Nephron progenitor cell (in vitro differentiated cells): ENCODE results near the gene TRABD2A.
"Not testable (repeated sequence)": the region's sequence is repeated elsewhere in the genome, so short reads cannot be mapped to it uniquely, and the experiment has no call there.

Experiments
- DNase-seq: peaks from one replicate; pipeline ENCODE4 v3.0.0; 2021
- H3K27ac Mint-ChIP-seq: 2 replicates; pipeline ENCODE4 v1.8.0; 2021; ENCODE audit warnings: mild to moderate bottlenecking, moderate library complexity, mixed read lengths
- H3K27me3 Mint-ChIP-seq: 2 replicates; pipeline ENCODE4 v1.8.0; 2021; ENCODE audit warnings: mild to moderate bottlenecking, low read depth, mixed read lengths; ENCODE audit not compliant: poor library complexity
- H3K36me3 Mint-ChIP-seq: 2 replicates; pipeline ENCODE4 v1.8.0; 2021; ENCODE audit warnings: low read depth, mixed read lengths
- H3K4me1 Mint-ChIP-seq: 2 replicates; pipeline ENCODE4 v1.8.0; 2021; ENCODE audit warnings: mixed read lengths
- H3K4me3 Mint-ChIP-seq: 2 replicates; pipeline ENCODE4 v1.8.0; 2021; ENCODE audit warnings: mild to moderate bottlenecking, moderate library complexity, mixed read lengths
- H3K9me3 Mint-ChIP-seq: 2 replicates; pipeline ENCODE4 v1.8.0; 2021; ENCODE audit warnings: mild to moderate bottlenecking, moderate library complexity, mixed read lengths
- TF ChIP-seq, protein P1 (sequence below): fragments of 200-600 bp; sonication (generic); IDR thresholded peaks from 2 replicates; pipeline ENCODE4 v1.5.0; 2021; ENCODE audit warnings: antibody characterized with exemption

Gene TRABD2A

DNA sequence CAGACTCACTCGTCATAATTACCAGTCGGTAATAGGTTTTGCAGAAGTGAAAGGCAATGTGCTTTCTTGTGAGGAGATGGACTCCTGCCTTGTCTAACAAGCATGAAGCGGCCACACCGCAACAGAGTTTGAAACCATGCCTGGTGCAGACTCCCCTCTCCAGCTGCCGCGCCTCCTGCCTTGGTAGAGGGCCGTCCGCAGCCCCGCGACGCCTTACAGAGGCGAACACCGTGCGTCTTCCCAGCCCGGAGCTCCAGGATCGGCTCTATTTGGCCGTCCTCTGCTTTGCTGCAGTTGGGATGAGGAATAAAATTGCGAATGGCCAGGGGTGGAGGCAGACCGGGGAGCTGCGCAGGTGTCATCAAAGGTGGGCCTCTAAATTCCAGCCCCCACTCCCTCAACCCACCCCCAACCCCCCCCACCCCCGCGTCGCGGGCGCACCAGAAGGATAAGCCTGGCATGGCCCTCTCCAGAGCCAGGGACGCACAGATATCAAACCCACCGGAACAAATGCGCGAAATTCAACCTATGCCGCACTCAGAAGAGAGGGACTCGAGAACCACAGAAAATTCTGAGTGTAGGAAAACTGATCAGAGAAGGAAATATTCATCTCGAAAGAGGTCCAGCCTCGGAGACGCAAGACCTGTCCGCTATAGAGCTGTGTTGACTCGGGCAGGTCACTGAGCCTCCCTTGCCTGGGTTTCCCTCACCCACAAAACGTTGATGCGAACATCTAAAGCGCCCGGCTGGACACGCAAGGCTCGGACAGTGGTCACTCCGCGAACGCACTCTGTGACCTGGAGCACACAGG is 1.1 kb downstream of the TRABD2A start:
- peak; percentile 36 for DNase-seq

DNA sequence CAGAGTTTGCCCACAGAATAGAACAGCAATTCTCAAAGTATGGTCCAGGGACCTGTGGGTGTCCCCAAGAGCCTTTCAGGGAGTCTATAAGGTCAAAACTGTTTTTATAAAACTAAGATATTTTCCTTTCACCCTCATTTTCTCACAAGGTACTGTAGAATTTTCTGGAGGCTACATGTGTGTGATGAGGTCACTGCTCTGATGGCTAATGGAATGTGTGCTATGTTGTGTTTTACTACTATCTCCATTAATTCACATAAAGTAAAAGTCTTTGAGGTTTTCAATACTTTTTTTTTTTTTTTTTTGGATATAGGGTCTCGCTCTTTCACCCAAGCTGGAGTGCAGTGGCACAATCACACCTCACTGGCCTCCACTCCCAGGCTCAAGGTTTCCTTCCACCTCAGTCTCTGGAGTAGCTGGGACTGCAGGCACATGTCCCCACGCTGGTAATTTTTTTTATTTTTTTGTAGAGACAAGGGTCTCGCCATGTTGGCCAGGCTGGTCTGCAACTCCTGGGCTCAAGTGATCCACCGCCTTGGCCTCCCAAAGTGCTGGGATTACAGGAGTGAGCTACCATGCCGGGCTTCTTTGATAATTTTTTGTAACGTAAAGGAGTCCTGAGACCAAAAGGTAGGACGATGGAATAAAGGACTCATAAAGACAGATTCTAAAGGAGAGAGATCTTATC is 1.8 kb downstream of the TRABD2A start:
- Mint-ChIP-seq H3K27ac (no peak overlapping the region), H3K4me3 (peak overlapping the region; percentile 86), H3K36me3 (no peaks in the 10 kb centered on the region), H3K9me3 (no peaks in the 10 kb centered on the region), H3K4me1 (peaks cover 26% of the 10 kb centered on the region), H3K27me3 (peaks cover 83% of the 10 kb centered on the region)
- TF ChIP-seq, protein P1, sequence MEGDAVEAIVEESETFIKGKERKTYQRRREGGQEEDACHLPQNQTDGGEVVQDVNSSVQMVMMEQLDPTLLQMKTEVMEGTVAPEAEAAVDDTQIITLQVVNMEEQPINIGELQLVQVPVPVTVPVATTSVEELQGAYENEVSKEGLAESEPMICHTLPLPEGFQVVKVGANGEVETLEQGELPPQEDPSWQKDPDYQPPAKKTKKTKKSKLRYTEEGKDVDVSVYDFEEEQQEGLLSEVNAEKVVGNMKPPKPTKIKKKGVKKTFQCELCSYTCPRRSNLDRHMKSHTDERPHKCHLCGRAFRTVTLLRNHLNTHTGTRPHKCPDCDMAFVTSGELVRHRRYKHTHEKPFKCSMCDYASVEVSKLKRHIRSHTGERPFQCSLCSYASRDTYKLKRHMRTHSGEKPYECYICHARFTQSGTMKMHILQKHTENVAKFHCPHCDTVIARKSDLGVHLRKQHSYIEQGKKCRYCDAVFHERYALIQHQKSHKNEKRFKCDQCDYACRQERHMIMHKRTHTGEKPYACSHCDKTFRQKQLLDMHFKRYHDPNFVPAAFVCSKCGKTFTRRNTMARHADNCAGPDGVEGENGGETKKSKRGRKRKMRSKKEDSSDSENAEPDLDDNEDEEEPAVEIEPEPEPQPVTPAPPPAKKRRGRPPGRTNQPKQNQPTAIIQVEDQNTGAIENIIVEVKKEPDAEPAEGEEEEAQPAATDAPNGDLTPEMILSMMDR = no peak
- DNase-seq = no peak

More for the DNA sequence above, 1.1 kb downstream of the TRABD2A start:
- Mint-ChIP-seq H3K36me3 (no peaks in the 10 kb centered on the region), H3K27ac (no peak overlapping the region), H3K27me3 (peaks cover 87% of the 10 kb centered on the region), H3K4me1 (peaks cover 26% of the 10 kb centered on the region), H3K4me3 (peak overlapping the region; percentile 86), H3K9me3 (no peaks in the 10 kb centered on the region)
- TF ChIP-seq, protein P1 = no peak

DNA sequence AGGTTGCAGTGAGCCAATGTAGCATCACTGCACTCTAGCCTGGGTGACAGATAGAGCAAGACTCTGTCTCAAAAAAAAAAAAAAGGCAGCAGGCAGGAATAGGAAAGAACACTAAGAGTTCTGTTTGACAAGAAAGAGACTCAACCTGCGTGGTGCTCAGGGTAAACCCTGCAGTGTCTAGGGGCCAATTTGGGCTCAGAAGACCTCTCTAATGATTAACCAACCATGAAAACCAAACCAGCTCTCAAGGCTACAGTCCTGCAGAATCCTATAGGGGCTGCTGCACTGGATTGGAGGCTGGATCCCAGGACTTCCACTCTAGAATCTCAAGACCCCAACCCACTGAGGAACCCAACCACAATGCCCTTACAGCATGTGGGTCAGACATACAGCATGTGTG is 2.4 kb downstream of the TRABD2A start:
- H3K36me3 Mint-ChIP-seq = no peaks in the 10 kb centered on the region
- H3K27ac Mint-ChIP-seq = no peak overlapping the region
- H3K4me1 Mint-ChIP-seq = peaks cover 26% of the 10 kb centered on the region
- TF ChIP-seq, protein P1 = no peak
- no peak overlapping the region for H3K4me3 Mint-ChIP-seq
- H3K9me3 Mint-ChIP-seq = no peaks in the 10 kb centered on the region
- peaks cover 81% of the 10 kb centered on the region for H3K27me3 Mint-ChIP-seq
- DNase-seq = no peak

DNA sequence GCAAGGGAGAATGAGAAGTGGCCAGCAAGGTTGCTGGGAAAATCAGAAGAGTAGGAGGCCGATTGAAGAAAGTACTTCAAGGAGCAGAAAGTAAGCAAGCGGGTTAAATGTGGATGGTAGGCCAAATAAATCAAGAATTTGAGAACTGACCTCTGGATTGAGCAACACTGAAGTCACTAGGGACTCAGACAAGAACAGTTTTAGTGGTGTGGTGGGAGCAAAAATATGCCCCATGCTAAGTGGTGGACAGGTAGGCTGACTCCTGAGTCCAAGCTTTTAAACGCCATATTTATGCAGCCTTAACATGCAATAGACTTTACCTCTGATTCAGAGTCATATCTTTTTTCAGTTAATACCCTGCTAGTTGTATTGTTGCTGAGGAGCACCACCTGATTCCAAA is 4.5 kb downstream of the TRABD2A start:
- no peaks in the 10 kb centered on the region for H3K9me3 Mint-ChIP-seq
- TF ChIP-seq, protein P1 = no peak
- H3K4me3 Mint-ChIP-seq = no peak overlapping the region
- peaks cover 11% of the 10 kb centered on the region for H3K4me1 Mint-ChIP-seq
- DNase-seq = no peak
- peaks cover 60% of the 10 kb centered on the region for H3K27me3 Mint-ChIP-seq
- H3K36me3 Mint-ChIP-seq = no peaks in the 10 kb centered on the region
- H3K27ac Mint-ChIP-seq = no peak overlapping the region

DNA sequence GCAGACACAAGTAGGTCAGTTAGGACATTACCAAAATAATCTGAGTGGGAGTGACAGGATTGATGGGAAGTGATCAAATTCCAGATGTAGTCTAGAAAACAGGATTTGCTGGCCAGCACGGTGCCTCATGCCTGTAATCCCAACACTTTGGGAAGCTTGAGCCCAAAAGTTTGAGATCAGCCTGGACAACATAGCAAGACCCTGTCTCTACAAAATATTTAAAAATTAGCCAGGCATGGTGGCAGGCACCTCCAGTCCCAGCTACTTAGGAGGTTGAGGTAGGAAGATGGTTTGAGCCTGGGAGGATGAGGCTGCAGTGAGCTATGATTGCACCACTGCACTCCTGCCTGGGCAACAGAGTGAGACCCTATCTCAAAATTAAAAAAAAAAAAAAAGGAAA is 5.3 kb downstream of the TRABD2A start:
- not testable (repeated sequence) for H3K27ac Mint-ChIP-seq, H3K36me3 Mint-ChIP-seq, DNase-seq, H3K4me3 Mint-ChIP-seq, H3K4me1 Mint-ChIP-seq, H3K9me3 Mint-ChIP-seq
- peaks cover 53% of the 10 kb centered on the region for H3K27me3 Mint-ChIP-seq

DNA sequence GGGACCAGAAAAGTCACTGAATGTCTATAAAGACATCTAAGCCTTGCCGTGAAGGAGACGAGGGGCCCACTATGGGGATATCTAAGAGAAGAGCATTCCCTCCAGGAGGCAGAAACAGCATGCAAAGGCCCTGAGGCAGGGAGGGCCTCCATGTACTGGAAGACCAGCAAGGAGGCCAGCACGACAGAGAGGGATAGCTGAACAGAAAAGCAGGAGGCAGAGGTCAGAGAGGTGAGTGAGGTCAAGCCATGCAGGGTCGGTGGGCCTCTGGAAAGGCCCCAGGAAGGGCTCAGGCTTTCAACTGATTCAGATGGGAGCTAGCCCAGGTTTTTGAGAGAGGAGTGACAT is 5.7 kb downstream of the TRABD2A start:
- DNase-seq = no peak
- TF ChIP-seq, protein P1 = no peak
- no peaks in the 10 kb centered on the region for H3K9me3 Mint-ChIP-seq
- no peak overlapping the region for H3K4me3 Mint-ChIP-seq
- no peak overlapping the region for H3K27ac Mint-ChIP-seq
- H3K4me1 Mint-ChIP-seq = peaks cover 4% of the 10 kb centered on the region
- H3K36me3 Mint-ChIP-seq = no peaks in the 10 kb centered on the region
- peaks cover 48% of the 10 kb centered on the region for H3K27me3 Mint-ChIP-seq
